GM12801 (cell line): ENCODE results near the gene PBX4.

ENCODE experiments used
- CTCF ChIP-seq: IDR thresholded peaks from one replicate; pipeline ENCODE4 v1.5.1; 2011; ENCODE audit warnings: control low read depth; ENCODE audit not compliant: insufficient read length; ENCODE audit errors: extremely low read depth

Gene PBX4

GRCh38 chr19:19561946-19562664 lies 56.4 kb downstream of the PBX4 start:
- TF ChIP-seq CTCF = no peak

- no peak for TF ChIP-seq CTCF
Observed at GRCh38 chr19:19559931-19560330, 58.6 kb downstream of the PBX4 start.

- no peak for TF ChIP-seq CTCF
Observed at GRCh38 chr19:19558636-19559035, 59.9 kb downstream of the PBX4 start.

- TF ChIP-seq CTCF = no peak
Observed at GRCh38 chr19:19558055-19558454, 60.4 kb downstream of the PBX4 start.

GRCh38 chr19:19554074-19555023 lies 64.1 kb downstream of the PBX4 start:
- TF ChIP-seq CTCF = no peak

- no peak for TF ChIP-seq CTCF
Observed at GRCh38 chr19:19553670-19554069, 64.8 kb downstream of the PBX4 start.

- TF ChIP-seq CTCF = no peak
Observed at GRCh38 chr19:19552798-19553197, 65.7 kb downstream of the PBX4 start.
